HepG2 (cell line): ENCODE measurements around the gene C19orf85. TPM values are rescaled to one million over a fixed set of nuclear protein-coding genes. Genes with fewer than 3 reads are reported as not detected.

ENCODE experiments used
- ATAC-seq: fragments of 200-7000 bp; cut with Tn5 transposase; 3 replicates; pipeline ENCODE4 v1.9.1; 2020; ENCODE audit warnings: mild to moderate bottlenecking, moderate library complexity
- BruUV-seq: library from RNA; stranded (reverse); fragments of 400-500 nt; replicated peaks from 2 replicates; lab custom pipeline; 2021; lab: Mats Ljungman, UMichigan
- CTCF ChIA-PET: fragments of 300-600 bp; formaldehyde crosslinking; extraction: SDS; loops from one replicate; lab custom pipeline; 2021; ENCODE audit warnings: low total read pairs, inconsistent platforms, low intra/inter-chr PET ratio; lab: Yijun Ruan, JAX
- POLR2A ChIA-PET: fragments of 350-600 bp; sonication (Branson Sonifier 250); formaldehyde crosslinking; loops from one replicate; lab custom pipeline; 2020; ENCODE audit warnings: antibody characterized with exemption, inconsistent platforms; lab: Yijun Ruan, JAX
- DNase-seq: peaks from one replicate; pipeline ENCODE4 v3.0.0-alpha.2; 2015; ENCODE audit warnings: low spot score
- FAIRE-seq: peaks from 3 replicates; lab custom pipeline; 2011; peaks lifted over from hg19 to GRCh38; lab: Jason Lieb, UNC
- H2AFZ ChIP-seq: one replicate; pipeline ENCODE4 v1.6.1; 2011; ENCODE audit warnings: low read length, inconsistent platforms
- H3K27ac ChIP-seq: fragments of 300-600 bp; 3 replicates; pipeline ENCODE4 v1.8.0; 2011; ENCODE audit warnings: mixed run types, mild to moderate bottlenecking, mixed read lengths, low read length, inconsistent platforms; ENCODE audit not compliant: insufficient read depth; ENCODE audit errors: extremely low read length
- H3K27me3 ChIP-seq, 2 experiments: fragments of 200-600 bp in 1 of 2; 2 replicates in 1 of 2; 3 replicates in 1 of 2; pipeline versions ENCODE4 v1.6.0 to v1.8.0; 2011; ENCODE audit warnings: low read length in 2 of 2, mild to moderate bottlenecking in 2 of 2, moderate library complexity in 2 of 2, inconsistent platforms in 1 of 2; ENCODE audit not compliant: insufficient read depth in 2 of 2, control insufficient read depth in 1 of 2
- H3K36me3 ChIP-seq, 2 experiments: fragments of 200-600 bp in 1 of 2; replicated peaks in 1 of 2; 2 replicates in 1 of 2; 3 replicates in 1 of 2; pipeline versions ENCODE4 v1.5.1 to v1.8.0; 2011; ENCODE audit warnings: low read length in 2 of 2, inconsistent platforms in 1 of 2; ENCODE audit not compliant: insufficient read depth in 2 of 2, control insufficient read depth in 1 of 2
- H3K4me1 ChIP-seq: 2 replicates; pipeline ENCODE4 v1.5.1; 2012; ENCODE audit warnings: low read length, inconsistent platforms; ENCODE audit not compliant: insufficient read depth
- H3K4me2 ChIP-seq: 2 replicates; pipeline ENCODE4 v1.6.0; 2011; ENCODE audit warnings: low read depth, low read length, inconsistent platforms
- H3K4me3 ChIP-seq, 3 experiments: fragments of 200-600 bp in 1 of 3; sonication (generic), shearing (Covaris generic) in 1 of 3; replicated peaks in 1 of 3; 2 replicates each; pipeline ENCODE4 v1.5.1; 2011 to 2016; ENCODE audit warnings: low read length in 3 of 3, inconsistent platforms in 2 of 3, low read depth in 2 of 3, mild to moderate bottlenecking in 2 of 3, control low read depth in 1 of 3, mixed read lengths in 1 of 3; ENCODE audit not compliant: insufficient read depth in 1 of 3
- H3K79me2 ChIP-seq: one replicate; pipeline ENCODE4 v1.6.1; 2011; ENCODE audit warnings: low read length, inconsistent platforms; ENCODE audit not compliant: insufficient read depth
- H3K9ac ChIP-seq: 2 replicates; pipeline ENCODE4 v1.6.0; 2011; ENCODE audit warnings: mild to moderate bottlenecking, low read depth, low read length, inconsistent platforms; ENCODE audit not compliant: insufficient read depth
- H3K9me3 ChIP-seq: 2 replicates; pipeline ENCODE4 v1.5.1; 2012; ENCODE audit warnings: mild to moderate bottlenecking, low read length
- H4K20me1 ChIP-seq: 2 replicates; pipeline ENCODE4 v1.6.0; 2011; ENCODE audit warnings: inconsistent platforms, mild to moderate bottlenecking, low read length, moderate library complexity; ENCODE audit not compliant: insufficient read depth
- ATF7 ChIP-seq, 2 experiments: fragments of 450-650 bp in 1 of 2; sonication (generic) in 1 of 2; formaldehyde crosslinking in 1 of 2; IDR thresholded peaks; 2 replicates each; pipeline versions ENCODE4 v1.4.0 to v1.6.1; 2016 to 2020; ENCODE audit warnings: antibody characterized with exemption in 1 of 2, mild to moderate bottlenecking in 1 of 2, missing genetic modification reagents in 1 of 2
- CREB1 ChIP-seq, 2 experiments: fragments of 450-650 bp in 1 of 2; IDR thresholded peaks; 2 replicates each; pipeline ENCODE4 v1.6.1; 2016 to 2017; ENCODE audit warnings: control low read depth in 1 of 2, mild to moderate bottlenecking in 1 of 2, missing compliant biosample characterization in 1 of 2, missing genetic modification characterization in 1 of 2
- CREM ChIP-seq, 2 experiments: sonication (generic) in 1 of 2; formaldehyde crosslinking in 1 of 2; IDR thresholded peaks; 2 replicates each; pipeline versions ENCODE4 v1.4.0 to v1.6.1; 2016 to 2020; ENCODE audit warnings: antibody characterized with exemption in 1 of 2, mild to moderate bottlenecking in 1 of 2, missing genetic modification reagents in 1 of 2
- LCORL ChIP-seq, 2 experiments: fragments of 450-650 bp in 1 of 2; sonication (generic) in 1 of 2; formaldehyde crosslinking in 1 of 2; IDR thresholded peaks; 2 replicates each; pipeline versions ENCODE4 v1.5.0 to v1.6.1; 2017 to 2020; ENCODE audit warnings: antibody characterized with exemption in 1 of 2, missing genetic modification reagents in 1 of 2
- NFYB ChIP-seq: sonication (generic); formaldehyde crosslinking; IDR thresholded peaks from 2 replicates; pipeline ENCODE4 v1.4.0; 2020; ENCODE audit warnings: missing genetic modification reagents
- PREB ChIP-seq: sonication (generic); formaldehyde crosslinking; IDR thresholded peaks from 2 replicates; pipeline ENCODE4 v1.4.0; 2020; ENCODE audit warnings: missing genetic modification reagents
- ZBTB21 ChIP-seq: sonication (generic); formaldehyde crosslinking; IDR thresholded peaks from 2 replicates; pipeline ENCODE4 v1.4.0; 2020; ENCODE audit warnings: missing genetic modification reagents
- ZNF256 ChIP-seq: sonication (generic); formaldehyde crosslinking; conservative IDR thresholded peaks from 2 replicates; pipeline ENCODE4 v1.4.0; 2020; ENCODE audit warnings: missing genetic modification reagents
- ZNF281 ChIP-seq: sonication (generic); formaldehyde crosslinking; IDR thresholded peaks from 2 replicates; pipeline ENCODE4 v1.4.0; 2020; ENCODE audit warnings: missing genetic modification reagents, borderline replicate concordance
- WGBS: methylation state at CpG from one replicate; pipeline ENCODE4 v1.1.6; 2017; ENCODE audit warnings: low lambda C conversion rate; 5-methylcytosine and 5-hydroxymethylcytosine counted together
- in situ Hi-C: cut with HindIII; loops from 2 replicates; pipeline ENCODE4 v1.10.0; 2017; ENCODE audit warnings: low pct_unique_long_range_greater_than_20kb; ENCODE audit not compliant: extremely low pct_ligation_motif_present
- intact Hi-C: fragments of 100-400 bp; cut with micrococcal nuclease; formaldehyde crosslinking; loops from one replicate; pipeline ENCODE4 v1.10.0; 2022; ENCODE audit not compliant: unreplicated experiment
- polyA plus RNA-seq, 8 experiments: library from polyadenylated mRNA; depleted of rRNA in 3 of 8; stranded (reverse) in 7 of 8; unstranded in 1 of 8; fragments of >200 nt; fragmentation: Illumina TruSeq in 4 of 8; extraction: Trizol in 4 of 8; gene quantifications; 2 replicates each; pipeline versions ENCODE4 v1.2.1 to v1.2.3, GENCODE V29; 2011 to 2016; ENCODE audit warnings: low read depth in 4 of 8, missing spikeins in 1 of 8, mixed read lengths in 1 of 8; ENCODE audit not compliant: insufficient read depth in 1 of 8
- total RNA-seq, 5 experiments: library from RNA; depleted of rRNA; stranded (reverse); fragments of >200 nt; fragmentation: Illumina TruSeq; extraction: Trizol; gene quantifications; 2 replicates each; pipeline ENCODE4 v1.2.3, GENCODE V29; 2016; ENCODE audit warnings: low read depth in 1 of 5

C19orf85 gene
- total and polyA plus RNA-seq, 2 of the 13 experiments (the other 11 are each of a cell fraction or from before 2014, with no cell fraction given) = not detected

- Histone ChIP-seq H3K36me3 (no peaks in the 10 kb centered on the region), H3K9ac (no peak overlapping the region), H3K79me2 (no peaks in the 10 kb centered on the region), H2AFZ (no peak overlapping the region), H4K20me1 (no peaks in the 10 kb centered on the region), H3K9me3 (no peaks in the 10 kb centered on the region), H3K27ac (no peak overlapping the region), H3K4me2 (no peak overlapping the region), H3K4me1 (no peaks in the 10 kb centered on the region), H3K4me3 (no peak overlapping the region), H3K27me3 (peaks cover 0 to 2% of the 10 kb centered on the region in 2 experiments; a peak in 1 of 5 replicates)
- intact Hi-C loops = no loop called here
- in situ Hi-C loops = no loop called here
- no peak for ATAC-seq
- WGBS = no CpG with 5 or more reads among the region's 48 CpGs
- DNase-seq = no peak
- no peak for FAIRE-seq
- TF ChIP-seq LCORL (IDR thresholded peaks at IDR 0.05) = no peak
- TF ChIP-seq LCORL (CRISPR knock-in tag; IDR thresholded peaks at IDR 0.05) = no peak
- TF ChIP-seq ZNF256 (CRISPR knock-in tag) = no peak
- no peak for TF ChIP-seq ZNF281 (CRISPR knock-in tag)
- BruUV-seq = no TSS peak
- CTCF ChIA-PET = no interaction called here
- POLR2A ChIA-PET = no interaction called here
These were observed 31.3 kb downstream of the C19orf85 start for GRCh38 chr19:55433292-55433691.

DNA sequence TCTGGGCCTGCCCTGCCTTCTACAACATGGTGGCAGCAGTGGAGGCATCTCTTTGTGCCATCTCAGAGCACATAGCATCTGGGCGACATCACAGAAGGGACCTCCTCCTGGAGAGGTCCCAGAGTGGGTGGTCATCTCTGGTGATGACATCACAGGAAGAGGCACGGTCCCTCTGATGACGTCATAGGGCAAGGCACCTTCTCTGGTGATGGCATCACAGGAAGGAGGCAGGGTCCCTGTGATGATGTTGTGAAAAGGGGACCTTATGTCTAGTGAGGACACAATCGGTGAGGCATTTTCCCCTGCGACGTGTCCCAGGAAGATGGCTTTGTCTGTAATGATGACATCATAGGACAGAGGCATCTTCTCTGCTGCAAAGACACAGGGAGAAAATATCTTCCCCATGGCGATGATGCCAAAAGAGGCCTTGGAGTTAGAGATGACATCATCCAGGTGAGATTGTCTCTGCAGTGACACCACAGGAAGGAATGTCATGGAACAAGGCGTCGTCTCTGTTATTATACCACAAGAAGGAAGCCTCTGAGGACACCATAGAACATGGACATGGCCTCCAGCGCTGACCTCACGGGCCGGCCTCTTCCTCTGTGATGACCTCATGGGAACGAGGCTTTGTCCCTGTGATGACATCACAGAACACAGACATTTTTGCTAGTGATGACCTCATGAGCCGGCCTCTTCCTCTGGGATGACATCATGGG lies 32.2 kb downstream of the C19orf85 start:
- ChIA-PET POLR2A (no interaction called here), CTCF (no interaction called here)
- no peaks in the 10 kb centered on the region for H4K20me1 ChIP-seq
- BruUV-seq = no TSS peak
- H3K4me3 ChIP-seq = no peak overlapping the region
- intact Hi-C loops = no loop called here
- FAIRE-seq (no peak), ATAC-seq (no peak; the same call in 2 of the 3 replicates), DNase-seq (no peak)
- peaks cover 0 to 2% of the 10 kb centered on the region in 2 experiments; a peak in 1 of 5 replicates for H3K27me3 ChIP-seq
- H3K9ac ChIP-seq = no peak overlapping the region
- no peaks in the 10 kb centered on the region for H3K9me3 ChIP-seq
- WGBS = 44% methylated on average over 13 of the region's 14 CpGs
- no peaks in the 10 kb centered on the region for H3K36me3 ChIP-seq
- H3K27ac ChIP-seq = no peak overlapping the region
- H3K79me2 ChIP-seq = no peaks in the 10 kb centered on the region
- TF ChIP-seq ATF7 (IDR thresholded peaks at IDR 0.05) = peak; percentile 99
- TF ChIP-seq ATF7 (CRISPR knock-in tag; IDR thresholded peaks at IDR 0.05) = no peak
- TF ChIP-seq ZBTB21 (CRISPR knock-in tag) = peak; percentile 82; the same call in 1 of the 2 replicates
- peak; percentile 44; the same call in 1 of the 2 replicates for TF ChIP-seq CREM (IDR thresholded peaks at IDR 0.05)
- no peak for TF ChIP-seq CREM (CRISPR knock-in tag; IDR thresholded peaks at IDR 0.05)
- TF ChIP-seq CREB1 (IDR thresholded peaks at IDR 0.05) = peak; percentile 99
- no peak for TF ChIP-seq CREB1 (CRISPR knock-in tag; IDR thresholded peaks at IDR 0.05)
- no peak for TF ChIP-seq NFYB (CRISPR knock-in tag)
- TF ChIP-seq PREB (CRISPR knock-in tag) = no peak
- H2AFZ ChIP-seq = no peak overlapping the region
- H3K4me1 ChIP-seq = no peaks in the 10 kb centered on the region
- no peak overlapping the region for H3K4me2 ChIP-seq
- in situ Hi-C loops = no loop called here
